HG03135 (cell line): Measurements from ENCODE around the gene COL9A2.

Experiments
- ATAC-seq: cut with Tn5 transposase; IDR thresholded peaks from one replicate; pipeline ENCODE4 v1.9.1; 2021; ENCODE audit warnings: mild to moderate bottlenecking, moderate library complexity; ENCODE audit not compliant: unreplicated experiment

The COL9A2 gene

GRCh38 chr1:40265919-40266318 lies 51.2 kb downstream of the COL9A2 start:
- ATAC-seq = no peak

GRCh38 chr1:40265298-40265697 lies 51.8 kb downstream of the COL9A2 start:
- ATAC-seq = no peak

- ATAC-seq = no peak
These were observed 52.7 kb downstream of the COL9A2 start for GRCh38 chr1:40264354-40264781.

GRCh38 chr1:40258445-40258769 lies 58.7 kb downstream of the COL9A2 start:
- ATAC-seq = no peak

GRCh38 chr1:40257688-40258444 lies 59.2 kb downstream of the COL9A2 start, which contains the start of gene ZMPSTE24:
Gene ZMPSTE24, plus strand, starts transcription at chr1:40258236. Its CDS starts 36 bp downstream, at chr1:40258272.
- peak; percentile 88 for ATAC-seq

DNA sequence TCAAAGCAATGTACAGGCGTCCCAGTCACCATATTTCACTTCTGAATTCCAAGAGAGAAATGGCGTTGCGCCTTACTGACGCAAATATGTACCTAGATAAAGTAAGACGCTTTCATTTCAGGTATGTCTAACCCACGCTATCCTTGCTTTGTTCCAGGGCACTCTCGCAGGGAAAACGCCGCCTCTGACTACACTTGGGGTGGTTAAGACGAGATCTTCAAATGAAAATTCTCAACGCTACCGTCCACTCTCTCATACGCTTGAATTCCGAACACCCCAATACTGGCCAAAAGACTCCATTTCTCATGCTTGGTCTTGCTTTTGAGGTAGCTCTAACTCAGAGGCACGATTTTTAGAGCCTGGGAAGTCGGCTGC lies 59.8 kb downstream of the COL9A2 start:
- peak; percentile 7 for ATAC-seq

DNA sequence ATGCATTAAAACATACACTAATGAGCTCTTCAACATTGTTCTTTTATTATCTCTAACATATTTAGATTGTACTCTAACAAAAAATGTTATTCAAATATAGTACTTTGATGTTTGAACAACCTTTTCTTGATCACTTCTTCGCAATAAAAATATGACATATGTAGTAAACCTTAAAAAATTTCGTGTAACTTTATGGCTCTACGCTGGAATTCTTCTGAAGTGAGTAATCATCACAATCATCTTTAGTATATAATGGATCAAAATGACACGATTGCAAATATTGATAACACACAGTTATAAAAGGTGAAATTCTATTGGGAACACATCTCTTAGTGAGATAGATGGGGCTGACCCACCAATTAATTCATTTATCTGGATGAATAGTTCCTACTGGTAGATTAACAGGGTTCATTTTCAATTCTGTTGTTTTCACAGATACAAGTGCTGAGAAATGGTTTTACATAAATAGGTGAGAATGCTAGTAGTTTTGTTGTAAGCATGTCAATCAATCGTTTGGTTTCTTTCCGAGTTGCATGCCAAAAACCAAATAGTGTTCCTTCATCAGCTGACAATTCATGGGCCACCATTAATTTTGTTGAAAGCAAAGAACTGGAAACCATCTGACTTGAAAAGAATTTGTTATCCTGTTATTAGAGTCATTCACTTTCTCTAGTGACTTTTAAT lies 60.5 kb downstream of the COL9A2 start:
- ATAC-seq = no peak

DNA sequence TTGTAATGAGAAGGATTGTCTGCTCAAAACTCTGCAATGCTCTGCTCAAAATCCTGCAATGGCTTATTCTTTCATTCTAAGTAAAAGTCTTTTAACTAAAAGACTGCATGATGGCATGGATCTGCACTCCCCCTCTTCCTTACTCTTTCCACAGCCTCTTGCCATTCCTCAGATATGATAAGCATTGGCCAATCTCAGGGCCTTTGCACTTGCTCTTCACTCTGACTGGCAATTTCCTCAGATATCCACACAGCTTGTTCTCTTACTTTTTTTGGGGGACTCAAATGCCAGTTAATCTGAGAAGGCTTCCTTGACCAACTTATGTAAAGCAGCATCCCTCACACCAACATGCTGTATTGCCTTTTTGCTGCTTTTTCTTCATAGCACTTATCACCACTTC lies 61.9 kb downstream of the COL9A2 start:
- ATAC-seq = no peak

- no peak for ATAC-seq
These were observed 64.5 kb downstream of the COL9A2 start for GRCh38 chr1:40252601-40253000.

- no peak for ATAC-seq
These were observed 65.6 kb downstream of the COL9A2 start for GRCh38 chr1:40251456-40251855.
